ENCODE measurements around the gene UVRAG.

DNA sequence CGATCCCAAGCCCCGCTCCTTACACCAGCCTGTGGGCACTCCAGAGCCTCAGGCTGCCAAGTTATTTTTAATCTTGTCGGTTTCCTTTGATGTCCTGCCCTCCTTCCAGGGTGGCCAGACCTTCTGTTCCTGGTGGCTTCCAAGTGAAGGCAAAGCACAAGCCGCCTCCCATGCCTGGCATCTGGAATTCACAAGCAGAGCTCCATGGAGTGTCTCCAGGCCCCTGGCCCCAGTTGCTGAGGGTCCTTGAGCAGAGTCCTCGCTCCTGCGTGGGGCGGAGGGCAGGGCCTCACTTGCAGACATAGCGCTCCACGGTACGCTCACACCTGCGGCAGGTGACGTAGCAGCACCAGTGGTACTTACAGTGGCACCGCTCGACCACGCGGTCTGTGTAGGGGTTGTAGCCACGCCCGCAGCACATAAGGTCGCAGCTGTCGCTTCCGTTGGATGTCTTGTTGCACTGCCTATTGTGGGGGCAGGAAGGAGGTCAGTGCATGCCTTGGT lies 371.8 kb downstream of the UVRAG start:
- TF ChIP-seq, protein P1, sequence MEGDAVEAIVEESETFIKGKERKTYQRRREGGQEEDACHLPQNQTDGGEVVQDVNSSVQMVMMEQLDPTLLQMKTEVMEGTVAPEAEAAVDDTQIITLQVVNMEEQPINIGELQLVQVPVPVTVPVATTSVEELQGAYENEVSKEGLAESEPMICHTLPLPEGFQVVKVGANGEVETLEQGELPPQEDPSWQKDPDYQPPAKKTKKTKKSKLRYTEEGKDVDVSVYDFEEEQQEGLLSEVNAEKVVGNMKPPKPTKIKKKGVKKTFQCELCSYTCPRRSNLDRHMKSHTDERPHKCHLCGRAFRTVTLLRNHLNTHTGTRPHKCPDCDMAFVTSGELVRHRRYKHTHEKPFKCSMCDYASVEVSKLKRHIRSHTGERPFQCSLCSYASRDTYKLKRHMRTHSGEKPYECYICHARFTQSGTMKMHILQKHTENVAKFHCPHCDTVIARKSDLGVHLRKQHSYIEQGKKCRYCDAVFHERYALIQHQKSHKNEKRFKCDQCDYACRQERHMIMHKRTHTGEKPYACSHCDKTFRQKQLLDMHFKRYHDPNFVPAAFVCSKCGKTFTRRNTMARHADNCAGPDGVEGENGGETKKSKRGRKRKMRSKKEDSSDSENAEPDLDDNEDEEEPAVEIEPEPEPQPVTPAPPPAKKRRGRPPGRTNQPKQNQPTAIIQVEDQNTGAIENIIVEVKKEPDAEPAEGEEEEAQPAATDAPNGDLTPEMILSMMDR (tag by site-specific recombination; IDR thresholded peaks at IDR 0.05), result no peak
- TF ChIP-seq ZNF324 (tag by site-specific recombination; IDR thresholded peaks at IDR 0.05) (no peak), ZNF785 (tag by site-specific recombination; IDR thresholded peaks at IDR 0.05) (no peak), ZNF274 (IDR thresholded peaks at IDR 0.05; ENCODE audit: low read length) (no peak), ZNF274 (tag by site-specific recombination; IDR thresholded peaks at IDR 0.05; ENCODE audit: borderline replicate concordance) (no peak), ZNF140 (tag by site-specific recombination; IDR thresholded peaks at IDR 0.05) (no peak), ZNF184 (tag by site-specific recombination; IDR thresholded peaks at IDR 0.05) (no peak)
- TF ChIP-seq, protein P2, sequence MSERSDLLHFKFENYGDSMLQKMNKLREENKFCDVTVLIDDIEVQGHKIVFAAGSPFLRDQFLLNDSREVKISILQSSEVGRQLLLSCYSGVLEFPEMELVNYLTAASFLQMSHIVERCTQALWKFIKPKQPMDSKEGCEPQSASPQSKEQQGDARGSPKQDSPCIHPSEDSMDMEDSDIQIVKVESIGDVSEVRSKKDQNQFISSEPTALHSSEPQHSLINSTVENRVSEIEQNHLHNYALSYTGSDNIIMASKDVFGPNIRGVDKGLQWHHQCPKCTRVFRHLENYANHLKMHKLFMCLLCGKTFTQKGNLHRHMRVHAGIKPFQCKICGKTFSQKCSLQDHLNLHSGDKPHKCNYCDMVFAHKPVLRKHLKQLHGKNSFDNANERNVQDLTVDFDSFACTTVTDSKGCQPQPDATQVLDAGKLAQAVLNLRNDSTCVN (tag by site-specific recombination; optimal IDR thresholded peaks at IDR 0.05), result no peak
- TF ChIP-seq, protein P3, sequence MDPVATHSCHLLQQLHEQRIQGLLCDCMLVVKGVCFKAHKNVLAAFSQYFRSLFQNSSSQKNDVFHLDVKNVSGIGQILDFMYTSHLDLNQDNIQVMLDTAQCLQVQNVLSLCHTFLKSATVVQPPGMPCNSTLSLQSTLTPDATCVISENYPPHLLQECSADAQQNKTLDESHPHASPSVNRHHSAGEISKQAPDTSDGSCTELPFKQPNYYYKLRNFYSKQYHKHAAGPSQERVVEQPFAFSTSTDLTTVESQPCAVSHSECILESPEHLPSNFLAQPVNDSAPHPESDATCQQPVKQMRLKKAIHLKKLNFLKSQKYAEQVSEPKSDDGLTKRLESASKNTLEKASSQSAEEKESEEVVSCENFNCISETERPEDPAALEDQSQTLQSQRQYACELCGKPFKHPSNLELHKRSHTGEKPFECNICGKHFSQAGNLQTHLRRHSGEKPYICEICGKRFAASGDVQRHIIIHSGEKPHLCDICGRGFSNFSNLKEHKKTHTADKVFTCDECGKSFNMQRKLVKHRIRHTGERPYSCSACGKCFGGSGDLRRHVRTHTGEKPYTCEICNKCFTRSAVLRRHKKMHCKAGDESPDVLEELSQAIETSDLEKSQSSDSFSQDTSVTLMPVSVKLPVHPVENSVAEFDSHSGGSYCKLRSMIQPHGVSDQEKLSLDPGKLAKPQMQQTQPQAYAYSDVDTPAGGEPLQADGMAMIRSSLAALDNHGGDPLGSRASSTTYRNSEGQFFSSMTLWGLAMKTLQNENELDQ (tag by site-specific recombination; IDR thresholded peaks at IDR 0.05; ENCODE audit: low read depth), result no peak
- TF ChIP-seq, protein P4, sequence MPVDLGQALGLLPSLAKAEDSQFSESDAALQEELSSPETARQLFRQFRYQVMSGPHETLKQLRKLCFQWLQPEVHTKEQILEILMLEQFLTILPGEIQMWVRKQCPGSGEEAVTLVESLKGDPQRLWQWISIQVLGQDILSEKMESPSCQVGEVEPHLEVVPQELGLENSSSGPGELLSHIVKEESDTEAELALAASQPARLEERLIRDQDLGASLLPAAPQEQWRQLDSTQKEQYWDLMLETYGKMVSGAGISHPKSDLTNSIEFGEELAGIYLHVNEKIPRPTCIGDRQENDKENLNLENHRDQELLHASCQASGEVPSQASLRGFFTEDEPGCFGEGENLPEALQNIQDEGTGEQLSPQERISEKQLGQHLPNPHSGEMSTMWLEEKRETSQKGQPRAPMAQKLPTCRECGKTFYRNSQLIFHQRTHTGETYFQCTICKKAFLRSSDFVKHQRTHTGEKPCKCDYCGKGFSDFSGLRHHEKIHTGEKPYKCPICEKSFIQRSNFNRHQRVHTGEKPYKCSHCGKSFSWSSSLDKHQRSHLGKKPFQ (tag by site-specific recombination; IDR thresholded peaks at IDR 0.05), result no peak

Data from HEK293 (cell line).